Astrocyte (in vitro differentiated cells and primary cell): ENCODE data around the gene TRIM26.

ENCODE experiments used
- CTCF ChIP-seq: IDR thresholded peaks from 2 replicates; pipeline ENCODE4 v1.5.1; 2011; ENCODE audit warnings: low read depth, mild to moderate bottlenecking, inconsistent platforms, low read length, moderate library complexity; ENCODE audit not compliant: insufficient read depth
- EZH2 ChIP-seq: IDR thresholded peaks from 2 replicates; pipeline ENCODE4 v1.6.1; 2012; ENCODE audit warnings: mild to moderate bottlenecking, low read length, inconsistent platforms; ENCODE audit not compliant: insufficient read depth

- TF ChIP-seq CTCF (no peak), EZH2 (no peak)
Observed at GRCh38 chr6:30195951-30196350, 17.3 kb downstream of the TRIM26 start.
